Measurements from ENCODE around the gene EEF1G.

The EEF1G gene

DNA sequence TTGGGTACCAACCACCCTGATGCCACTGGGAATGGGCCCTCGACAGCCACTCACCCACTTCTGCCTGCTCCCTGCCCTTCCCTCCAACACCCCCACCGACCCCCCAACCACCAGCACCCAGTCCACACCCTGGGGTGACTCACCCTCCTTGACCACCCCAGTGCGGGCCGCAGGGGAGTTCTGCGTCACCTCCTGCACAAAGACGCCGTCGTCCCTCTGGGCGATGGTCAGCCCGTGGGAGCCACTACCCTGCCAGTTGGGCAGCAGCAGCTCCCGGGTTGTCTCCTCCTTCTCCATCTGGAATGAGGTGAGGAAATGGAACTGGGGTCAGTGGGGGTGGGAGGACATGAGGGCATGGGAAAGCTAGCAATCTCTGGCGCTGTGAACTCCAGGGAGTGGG, 37.9 kb downstream of the EEF1G start:
- TF ChIP-seq CTCF (conservative IDR thresholded peaks at IDR 0.05; ENCODE audit: control insufficient read depth, insufficient read depth, low read depth, low read length), result no peak
- DNase-seq (ENCODE audit: low read depth), result peak; percentile 54
- H3K4me3 ChIP-seq (ENCODE audit: control insufficient read depth, low read depth, low read length), result no peak overlapping the region

DNA sequence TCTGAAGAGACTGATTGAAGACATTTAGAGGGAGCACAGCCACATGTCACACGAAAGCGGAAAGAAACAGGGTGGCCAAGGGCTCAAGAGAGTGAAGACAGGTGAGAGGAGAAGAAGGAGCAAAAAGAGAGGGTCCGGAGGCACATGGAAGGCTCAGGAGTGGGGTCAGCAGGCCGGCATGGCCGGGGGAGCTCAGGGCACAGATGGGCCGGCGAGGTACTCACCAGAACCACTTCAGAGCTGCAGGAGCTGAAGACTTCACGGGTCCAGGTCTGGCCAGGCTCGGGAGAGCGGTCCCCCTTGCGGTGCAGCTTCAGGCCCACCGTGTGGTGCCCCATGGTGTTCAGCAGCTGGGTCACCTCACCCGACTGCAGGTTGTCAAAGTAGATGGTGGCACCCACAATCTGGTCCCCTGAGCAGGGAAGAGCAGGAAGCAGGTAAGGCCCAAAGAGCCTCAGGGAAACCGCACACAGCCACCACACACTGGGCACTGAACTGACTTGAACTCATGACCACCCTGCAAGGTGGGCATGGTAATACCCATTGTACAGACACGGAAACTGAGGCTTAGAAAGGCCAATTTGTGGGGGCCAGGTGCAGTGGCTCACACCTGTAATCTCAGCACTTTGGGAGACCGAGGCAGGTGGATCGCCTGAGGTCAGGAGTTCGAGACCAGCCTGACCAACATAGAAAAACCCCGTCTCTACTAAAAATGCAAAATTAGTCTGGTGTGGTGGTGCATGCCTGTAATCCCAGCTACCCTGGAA, 38.7 kb downstream of the EEF1G start:
- no peak for DNase-seq (ENCODE audit: low read depth)
- H3K4me3 ChIP-seq (ENCODE audit: control insufficient read depth, low read depth, low read length), result no peak overlapping the region
- TF ChIP-seq CTCF (conservative IDR thresholded peaks at IDR 0.05; ENCODE audit: control insufficient read depth, insufficient read depth, low read depth, low read length), result no peak

DNA sequence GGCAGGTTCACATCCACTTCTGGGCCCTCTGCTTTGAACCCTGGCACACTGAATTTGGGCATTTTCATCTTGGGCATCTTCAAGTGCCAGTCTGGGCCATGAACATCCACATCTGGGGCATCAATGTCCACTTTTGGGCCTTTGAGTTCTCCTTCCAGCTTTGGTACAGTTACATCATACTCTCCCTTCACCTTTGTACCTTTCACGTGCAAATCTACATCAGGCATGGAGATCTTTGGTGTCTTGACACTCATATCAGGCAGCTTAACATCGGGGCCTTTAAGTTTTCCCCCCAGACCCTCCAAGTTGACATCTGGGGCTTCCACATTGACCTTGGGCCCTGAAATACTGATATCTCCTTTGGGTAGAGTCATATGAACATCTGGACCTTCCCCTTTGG, 41.6 kb downstream of the EEF1G start:
- no peak for DNase-seq (ENCODE audit: low read depth)
- H3K4me3 ChIP-seq (ENCODE audit: control insufficient read depth, low read depth, low read length), result no peak overlapping the region
- no peak for TF ChIP-seq CTCF (conservative IDR thresholded peaks at IDR 0.05; ENCODE audit: control insufficient read depth, insufficient read depth, low read depth, low read length)

- no peak for DNase-seq (ENCODE audit: low read depth)
- no peak for TF ChIP-seq CTCF (conservative IDR thresholded peaks at IDR 0.05; ENCODE audit: control insufficient read depth, insufficient read depth, low read depth, low read length)
- no peak overlapping the region for H3K4me3 ChIP-seq (ENCODE audit: control insufficient read depth, low read depth, low read length)
Measured at GRCh38 chr11:62516736-62517371, 56.8 kb downstream of the EEF1G start.

GRCh38 chr11:62514151-62514550, 59.5 kb downstream of the EEF1G start:
- peak; percentile 20 for DNase-seq (ENCODE audit: low read depth)
- no peak overlapping the region for H3K4me3 ChIP-seq (ENCODE audit: control insufficient read depth, low read depth, low read length)
- no peak for TF ChIP-seq CTCF (conservative IDR thresholded peaks at IDR 0.05; ENCODE audit: control insufficient read depth, insufficient read depth, low read depth, low read length)

DNA sequence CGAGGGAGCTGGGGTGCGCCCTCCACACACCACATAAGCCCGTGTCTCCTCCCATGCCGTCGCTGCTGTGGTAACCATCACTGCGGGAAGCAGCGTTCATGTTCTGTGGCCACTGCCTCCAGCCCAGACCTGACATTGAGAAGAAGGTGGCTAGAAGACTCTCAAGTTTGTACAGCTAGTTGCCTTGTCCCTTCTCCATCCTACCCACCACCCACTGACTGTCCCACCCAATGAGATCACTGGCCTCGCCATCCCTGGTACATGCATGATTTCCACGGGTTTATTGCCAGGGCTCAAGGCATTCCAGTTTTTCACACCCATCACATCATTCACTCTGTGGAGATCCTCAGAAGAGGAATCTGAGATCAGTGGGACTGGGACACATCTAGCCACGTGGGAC, 60.1 kb downstream of the EEF1G start:
- H3K4me3 ChIP-seq (ENCODE audit: control insufficient read depth, low read depth, low read length), result no peak overlapping the region
- TF ChIP-seq CTCF (conservative IDR thresholded peaks at IDR 0.05; ENCODE audit: control insufficient read depth, insufficient read depth, low read depth, low read length), result no peak
- peak; percentile 30 for DNase-seq (ENCODE audit: low read depth)
